Left renal cortex interstitium (tissue), 4 donors: ENCODE results near the gene CASP14. TPM values are rescaled to one million over a fixed set of nuclear protein-coding genes. Genes with fewer than 3 reads are reported as not detected.

Experiments
- polyA plus RNA-seq, 4 donors: library from polyadenylated mRNA; unstranded; fragments of 120-200 nt; gene quantifications; one replicate each; pipeline ENCODE4 v1.2.1, GENCODE V29; 2013; ENCODE audit not compliant: insufficient read length in 4 of 4

The CASP14 gene
- polyA plus RNA-seq, 4 donors, result 0.09 to 0.11 TPM; not detected in 2

Other genes with a start within 250 kb of the CASP14 start
- gene OR7A5, start 214.3 kb upstream of the CASP14 start, polyA plus RNA-seq, result not detected
- gene OR7C1, start 214.3 kb upstream of the CASP14 start, polyA plus RNA-seq, result under 1 TPM; 0.06 to 0.24 (median 0.12) TPM
- gene OR7A10, start 200.6 kb upstream of the CASP14 start, polyA plus RNA-seq, result not detected
- gene OR7A17, start 163.3 kb upstream of the CASP14 start, polyA plus RNA-seq, result under 1 TPM in 2 of 4 donors, not detected in 2; 0.05 to 0.08 TPM
- gene OR7C2, start 108.0 kb upstream of the CASP14 start, polyA plus RNA-seq, result not detected
- under 1 TPM; 0.34 to 0.81 (median 0.48) TPM for gene SLC1A6, start 69.6 kb upstream of the CASP14 start, polyA plus RNA-seq
- under 1 TPM; 0.03 to 0.09 (median 0.06) TPM for gene OR1I1, start 32.7 kb downstream of the CASP14 start, polyA plus RNA-seq
- 10 to 100 TPM; 16.5 to 32.6 (median 22.5) TPM for gene SYDE1, start 57.9 kb downstream of the CASP14 start, polyA plus RNA-seq
- 100 to 1,000 TPM in 3 of 4 donors, 10 to 100 TPM in 1; 87.3 to 127 (median 122) TPM for gene NOTCH3, start 151.5 kb downstream of the CASP14 start, polyA plus RNA-seq
- 1 to 10 TPM; 4.3 to 6.9 (median 5.2) TPM for gene EPHX3, start 183.0 kb downstream of the CASP14 start, polyA plus RNA-seq